ENCODE results near the gene USP47. TPM values are rescaled to one million over a fixed set of nuclear protein-coding genes. Genes with fewer than 3 reads are reported as not detected.
A peak's percentile ranks its signal among the peaks of the same experiment; 100 is the strongest.

The USP47 gene
- total RNA-seq, 1 experiment from 2014 or later = 30.8 TPM

DNA sequence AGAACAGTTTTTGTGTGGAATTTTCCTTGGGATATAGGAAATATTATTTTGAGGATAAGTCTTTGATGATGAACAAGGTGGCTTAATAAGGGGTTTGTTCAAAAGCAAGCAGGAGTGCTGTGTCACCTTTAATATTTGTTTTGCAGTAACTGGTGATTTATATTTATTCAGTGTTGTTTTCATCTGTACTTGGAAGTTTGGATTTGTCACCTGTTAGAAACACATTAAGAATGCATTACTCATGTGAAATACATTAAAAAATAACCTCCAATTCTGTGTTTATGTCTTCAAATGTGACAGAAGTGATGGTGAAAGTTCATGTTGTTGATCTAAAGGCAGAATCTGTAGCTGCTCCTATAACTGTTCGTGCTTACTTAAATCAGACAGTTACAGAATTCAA, 96.2 kb downstream of the USP47 start:
- DNase-seq (ENCODE audit: low read depth) = no peak

DNA sequence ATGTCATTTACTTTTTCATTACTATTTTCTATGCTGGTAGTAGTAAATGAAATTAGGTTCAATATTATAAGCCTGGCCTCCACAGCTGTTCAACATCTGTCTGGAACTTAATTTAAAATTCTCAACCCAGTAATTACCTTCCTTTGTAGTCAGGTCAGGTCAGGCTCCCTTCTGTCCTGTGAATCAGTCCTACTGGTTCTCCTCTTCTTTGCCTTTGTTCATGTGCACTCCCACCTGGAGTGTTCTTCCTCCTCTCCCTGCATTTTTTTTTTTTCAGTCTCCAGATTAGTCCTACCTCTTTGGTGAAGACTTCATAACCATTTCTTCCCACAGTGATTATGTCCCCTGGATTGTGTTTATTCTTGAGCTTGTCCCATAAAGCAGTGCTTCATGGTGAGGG, 98.8 kb downstream of the USP47 start:
- no peak for DNase-seq (ENCODE audit: low read depth)

DNA sequence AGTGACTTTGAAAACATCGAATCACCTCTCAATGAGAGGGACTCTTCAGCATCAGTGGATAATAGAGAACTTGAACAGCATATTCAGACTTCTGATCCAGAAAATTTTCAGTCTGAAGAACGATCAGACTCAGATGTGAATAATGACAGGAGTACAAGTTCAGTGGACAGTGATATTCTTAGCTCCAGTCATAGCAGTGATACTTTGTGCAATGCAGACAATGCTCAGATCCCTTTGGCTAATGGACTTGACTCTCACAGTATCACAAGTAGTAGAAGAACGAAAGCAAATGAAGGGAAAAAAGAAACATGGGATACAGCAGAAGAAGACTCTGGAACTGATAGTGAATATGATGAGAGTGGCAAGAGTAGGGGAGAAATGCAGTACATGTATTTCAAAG, 100.9 kb downstream of the USP47 start:
- no peak for DNase-seq (ENCODE audit: low read depth)

DNA sequence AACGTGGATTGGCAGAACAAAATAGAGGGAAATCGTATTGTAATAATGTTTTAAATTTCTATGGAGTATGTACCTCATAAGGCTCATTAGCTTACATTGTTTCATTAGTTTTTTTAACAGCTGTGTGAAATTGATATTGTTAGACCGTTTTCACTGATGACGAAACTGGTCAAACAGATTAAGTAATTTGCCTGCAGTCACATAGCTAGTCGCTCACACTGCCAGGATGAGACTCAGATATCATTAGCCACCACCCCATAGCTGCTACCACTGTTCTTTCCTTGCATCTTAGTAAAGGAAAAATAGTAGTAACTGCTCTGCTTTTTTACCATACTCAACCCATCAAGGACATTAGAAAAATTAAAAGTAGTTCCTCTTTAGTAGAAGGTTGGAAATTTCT, 102.7 kb downstream of the USP47 start:
- DNase-seq (ENCODE audit: low read depth) = no peak

DNA sequence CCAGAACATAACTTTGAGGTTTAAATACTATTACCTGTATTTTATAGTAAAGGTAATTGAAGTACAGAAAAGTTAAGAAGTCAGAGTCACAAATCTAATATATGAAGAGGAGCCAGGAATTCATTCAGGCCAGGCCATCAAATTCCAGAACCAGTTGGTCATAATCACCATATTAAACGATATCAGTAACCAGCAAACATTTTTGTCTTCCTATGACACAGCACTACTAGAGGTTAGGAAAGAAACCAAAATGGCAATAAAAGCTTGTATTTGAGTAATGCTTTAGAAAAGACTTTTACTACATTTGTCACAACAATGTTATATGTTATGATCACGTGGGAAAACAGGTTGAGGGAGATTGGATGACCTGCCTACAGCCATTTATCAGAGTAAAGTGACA, 104.4 kb downstream of the USP47 start:
- no peak for DNase-seq (ENCODE audit: low read depth)

DNA sequence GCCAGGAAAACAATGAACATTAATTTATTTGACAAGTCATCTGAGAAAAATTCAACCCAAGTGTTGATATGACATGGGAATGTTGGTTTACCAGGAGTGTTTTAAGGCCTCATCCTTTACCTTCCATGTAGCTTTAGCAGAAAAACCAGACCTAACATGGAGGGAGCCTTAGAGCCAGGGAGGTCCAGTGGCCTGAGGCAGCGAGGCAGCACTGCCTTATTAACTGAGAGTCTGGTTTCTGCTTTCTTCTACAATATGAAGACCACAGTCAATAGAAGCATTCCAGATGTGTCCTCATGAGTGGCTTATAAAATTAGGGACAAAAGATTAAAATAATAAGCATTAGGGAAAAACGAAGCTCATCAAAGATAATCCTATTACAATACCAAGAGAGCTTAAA, 105.1 kb downstream of the USP47 start:
- DNase-seq (ENCODE audit: low read depth) = no peak

DNA sequence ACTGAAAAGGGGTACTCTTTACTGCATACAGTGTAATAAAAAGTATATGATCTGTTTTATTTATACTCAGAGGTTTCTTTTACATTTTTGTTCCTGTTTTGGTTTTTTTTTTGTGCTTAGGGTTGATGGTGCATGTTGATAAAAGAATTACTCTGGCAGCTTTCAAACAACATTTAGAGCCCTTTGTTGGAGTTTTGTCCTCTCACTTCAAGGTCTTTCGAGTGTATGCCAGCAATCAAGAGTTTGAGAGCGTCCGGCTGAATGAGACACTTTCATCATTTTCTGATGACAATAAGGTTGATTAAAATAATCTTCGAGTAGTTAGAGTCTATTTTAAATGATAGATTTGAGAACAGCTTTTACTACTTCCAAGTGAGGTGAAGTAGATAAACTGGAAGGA, 106.1 kb downstream of the USP47 start:
- no peak for DNase-seq (ENCODE audit: low read depth)

DNA sequence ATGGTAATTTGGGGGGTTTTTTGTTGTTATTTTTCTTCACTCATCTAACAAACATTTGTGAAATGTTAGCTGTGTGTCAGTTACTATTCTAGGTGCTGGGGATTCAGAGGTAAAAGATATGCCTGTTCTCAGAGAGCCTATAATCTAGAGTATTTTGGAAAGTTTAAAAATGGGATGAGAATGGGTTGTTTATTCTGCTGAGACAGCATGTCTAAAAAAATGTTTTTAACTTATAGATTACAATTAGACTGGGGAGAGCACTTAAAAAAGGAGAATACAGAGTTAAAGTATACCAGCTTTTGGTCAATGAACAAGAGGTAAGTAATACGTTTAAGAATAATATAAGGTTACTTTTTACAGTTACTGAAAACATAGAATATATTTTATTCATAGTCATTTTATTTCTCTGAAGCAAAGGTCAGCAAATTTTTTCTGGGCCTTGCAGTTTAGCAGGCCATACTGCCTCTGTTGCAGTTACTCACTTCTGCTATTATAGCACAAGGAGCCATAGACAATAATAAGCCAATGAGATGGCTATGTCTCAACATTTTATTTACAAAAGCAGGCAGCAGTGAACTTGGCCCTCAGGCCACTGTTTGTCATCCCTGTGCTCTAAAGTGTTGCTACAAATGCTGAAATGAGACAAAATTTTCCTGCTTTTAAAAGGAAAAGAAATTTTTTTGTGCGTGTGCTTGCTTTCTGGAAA, 106.6 kb downstream of the USP47 start:
- DNase-seq (ENCODE audit: low read depth) = no peak

DNA sequence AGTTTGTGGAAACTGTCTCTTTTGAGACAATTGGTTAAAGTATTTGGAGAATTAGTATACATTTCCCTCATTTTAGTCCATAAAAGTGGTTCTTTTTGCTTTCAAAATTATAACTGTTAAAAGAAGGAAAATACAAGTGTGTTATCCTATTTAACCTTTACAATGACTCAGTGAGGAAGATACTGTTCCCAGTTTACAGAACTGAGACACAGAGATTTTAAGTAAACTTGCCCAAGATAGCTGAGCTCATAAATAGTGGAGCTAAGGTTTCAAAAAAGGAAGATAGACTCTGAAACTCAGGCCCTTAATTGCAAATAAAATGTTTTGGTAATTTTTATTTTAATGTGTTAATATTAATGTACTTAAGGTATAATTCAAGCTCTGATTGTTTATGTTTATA, 107.7 kb downstream of the USP47 start:
- no peak for DNase-seq (ENCODE audit: low read depth)

DNA sequence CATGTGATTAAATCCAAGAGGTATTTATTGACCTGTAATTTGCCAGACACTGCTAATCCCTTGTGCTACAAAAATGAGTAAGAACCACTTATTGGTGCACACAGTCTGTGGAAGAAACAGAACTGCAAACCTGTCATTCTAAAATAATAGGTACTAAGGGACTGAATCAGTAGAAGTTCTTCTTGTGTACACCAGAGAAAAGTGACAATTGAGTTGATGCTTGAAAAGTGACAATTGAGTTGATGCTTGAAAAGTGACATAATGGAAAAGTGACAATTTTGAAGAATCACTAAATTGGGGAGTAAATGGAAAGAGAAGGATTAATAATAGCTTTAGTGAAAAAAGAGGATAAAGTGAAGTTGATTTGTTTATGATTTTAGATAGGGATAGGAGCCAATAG, 110.3 kb downstream of the USP47 start:
- DNase-seq (ENCODE audit: low read depth) = no peak

DNA sequence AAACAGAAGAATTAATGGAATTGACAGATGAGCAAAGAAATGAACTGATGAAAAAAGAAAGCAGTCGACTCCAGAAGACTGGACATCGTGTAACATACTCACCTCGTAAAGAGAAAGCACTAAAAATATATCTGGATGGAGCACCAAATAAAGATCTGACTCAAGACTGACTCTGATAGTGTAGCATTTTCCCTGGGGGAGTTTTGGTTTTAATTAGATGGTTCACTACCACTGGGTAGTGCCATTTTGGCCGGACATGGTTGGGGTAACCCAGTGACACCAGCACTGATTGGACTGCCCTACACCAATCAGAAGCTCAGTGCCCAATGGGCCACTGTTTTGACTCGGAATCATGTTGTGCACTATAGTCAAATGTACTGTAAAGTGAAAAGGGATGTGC, 114.2 kb downstream of the USP47 start:
- no peak for DNase-seq (ENCODE audit: low read depth)

DNA sequence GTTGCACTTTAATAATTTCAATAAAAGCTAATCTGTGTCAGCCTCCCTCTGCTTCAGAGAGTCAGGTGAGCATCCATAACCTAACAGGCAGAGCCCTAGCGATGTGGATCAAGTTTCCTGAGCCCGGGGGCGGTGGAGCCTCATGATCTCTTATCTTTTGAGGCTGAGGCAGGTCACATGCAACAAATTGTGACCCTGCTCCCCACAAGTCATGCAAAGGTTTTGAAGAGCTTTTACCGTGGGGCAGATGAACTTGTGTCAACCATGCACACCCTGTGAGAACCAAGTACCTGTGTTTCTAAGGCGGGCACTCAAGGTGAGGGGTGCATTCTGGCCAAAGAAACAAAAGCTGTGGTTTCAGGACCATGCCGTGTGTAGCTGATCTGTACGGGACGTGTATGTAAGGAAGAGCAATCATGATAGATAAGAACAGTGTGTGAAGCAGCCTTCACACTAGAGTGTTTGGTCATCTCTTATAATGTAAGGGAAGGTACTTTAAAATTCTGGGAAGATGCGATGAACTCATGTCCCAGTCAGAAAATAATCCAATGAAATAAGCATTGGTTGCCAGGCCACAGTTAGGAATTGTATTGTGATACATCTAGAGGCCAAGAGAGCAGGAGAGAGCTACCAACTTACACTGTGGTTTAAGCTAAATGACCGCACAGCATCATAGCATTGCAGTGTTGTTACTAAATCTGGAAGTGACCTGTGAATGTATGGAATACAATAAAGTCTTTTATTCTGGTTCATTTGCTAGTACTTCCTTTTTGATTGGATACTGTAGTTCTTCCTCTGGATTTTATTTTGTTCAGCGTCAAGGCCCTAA, 116.8 kb downstream of the USP47 start:
- no peak for DNase-seq (ENCODE audit: low read depth)

DNA sequence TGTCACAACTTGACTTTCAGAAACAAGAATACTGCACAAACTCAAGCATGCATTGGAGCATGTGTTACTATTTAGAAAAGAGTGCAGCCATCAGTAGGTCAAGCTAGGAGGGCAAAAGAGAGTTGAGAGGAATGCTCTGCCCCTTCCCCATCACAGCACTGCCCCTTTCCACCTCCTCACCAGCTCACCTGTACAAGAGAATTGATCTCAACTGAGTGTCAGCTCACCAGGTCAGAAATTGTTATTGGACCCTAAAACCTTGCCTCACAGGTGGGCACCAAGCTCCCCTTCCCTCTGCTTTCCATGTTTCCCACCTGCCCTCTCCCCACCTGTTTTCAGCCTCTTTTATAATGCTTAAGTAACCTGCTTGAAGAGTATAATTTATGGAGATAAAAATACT, 117.8 kb downstream of the USP47 start:
- no peak for DNase-seq (ENCODE audit: low read depth)

DNA sequence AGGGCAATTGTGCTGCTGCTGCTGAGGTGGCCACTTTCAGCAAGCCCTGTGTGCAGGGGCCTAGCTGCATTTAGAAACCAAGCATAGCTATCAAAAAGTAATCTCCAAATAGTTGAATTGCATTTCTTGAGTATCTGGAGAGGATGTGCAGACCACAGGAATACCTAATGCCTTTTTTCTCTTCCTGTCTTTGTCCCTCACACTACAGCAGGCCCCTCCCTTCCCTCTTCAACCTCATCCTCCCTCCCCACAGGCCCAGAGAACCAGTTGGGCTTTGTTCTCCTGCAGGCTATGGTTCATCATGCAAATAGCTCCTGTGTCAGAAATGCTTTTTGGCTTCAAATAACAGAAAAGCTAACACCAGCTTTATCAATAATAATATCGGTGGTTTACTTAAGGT, 118.9 kb downstream of the USP47 start:
- DNase-seq (ENCODE audit: low read depth) = peak; percentile 62

DNA sequence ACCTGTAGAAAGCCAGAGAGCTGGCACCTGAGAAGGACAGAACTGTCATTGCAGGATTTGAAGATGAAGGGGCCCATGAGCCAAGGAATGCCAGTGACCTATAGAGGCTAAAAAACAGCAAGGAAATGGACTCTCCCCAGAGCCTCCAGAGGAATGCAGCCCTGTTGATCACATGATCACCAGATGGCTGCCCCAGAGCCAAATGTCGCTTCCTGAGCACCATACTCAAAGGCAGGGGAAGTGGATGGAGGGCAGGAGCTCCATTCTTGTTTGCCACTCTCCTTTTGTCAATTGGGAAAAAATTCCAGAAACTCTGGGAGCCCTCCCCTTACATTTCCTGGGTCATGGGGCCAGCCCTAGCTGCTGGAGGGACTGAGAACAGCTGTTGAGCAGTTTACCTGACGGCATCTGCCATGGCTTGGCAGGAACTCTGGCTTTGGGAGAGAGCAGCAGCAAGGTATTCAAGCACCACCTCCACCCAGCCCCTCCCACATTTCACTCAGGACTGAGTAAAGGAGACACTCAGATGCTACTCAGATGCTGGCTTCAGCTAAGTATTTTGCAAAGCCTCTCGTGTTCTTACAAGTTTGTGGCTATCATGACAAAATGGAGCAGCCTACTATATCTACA, 119.7 kb downstream of the USP47 start:
- no peak for DNase-seq (ENCODE audit: low read depth)

DNA sequence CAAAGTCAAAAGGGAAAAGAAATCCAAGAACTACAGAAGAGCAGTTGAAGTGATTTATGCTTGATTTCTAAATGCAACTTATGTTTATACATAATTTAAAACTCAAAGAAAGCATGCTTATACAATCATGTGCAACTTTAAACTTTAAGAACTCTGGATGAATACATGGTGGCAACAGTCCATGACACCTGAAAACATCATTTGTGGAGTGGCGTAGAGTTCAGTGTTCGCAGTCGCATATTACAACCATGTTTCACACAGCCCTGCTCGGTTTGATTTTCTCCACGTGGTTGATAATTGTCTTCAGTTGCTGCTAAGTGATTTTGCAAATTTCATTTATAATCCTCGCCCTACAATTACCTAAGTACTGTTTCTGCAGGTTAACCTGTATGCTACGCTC, 121.3 kb downstream of the USP47 start:
- no peak for DNase-seq (ENCODE audit: low read depth)

DNA sequence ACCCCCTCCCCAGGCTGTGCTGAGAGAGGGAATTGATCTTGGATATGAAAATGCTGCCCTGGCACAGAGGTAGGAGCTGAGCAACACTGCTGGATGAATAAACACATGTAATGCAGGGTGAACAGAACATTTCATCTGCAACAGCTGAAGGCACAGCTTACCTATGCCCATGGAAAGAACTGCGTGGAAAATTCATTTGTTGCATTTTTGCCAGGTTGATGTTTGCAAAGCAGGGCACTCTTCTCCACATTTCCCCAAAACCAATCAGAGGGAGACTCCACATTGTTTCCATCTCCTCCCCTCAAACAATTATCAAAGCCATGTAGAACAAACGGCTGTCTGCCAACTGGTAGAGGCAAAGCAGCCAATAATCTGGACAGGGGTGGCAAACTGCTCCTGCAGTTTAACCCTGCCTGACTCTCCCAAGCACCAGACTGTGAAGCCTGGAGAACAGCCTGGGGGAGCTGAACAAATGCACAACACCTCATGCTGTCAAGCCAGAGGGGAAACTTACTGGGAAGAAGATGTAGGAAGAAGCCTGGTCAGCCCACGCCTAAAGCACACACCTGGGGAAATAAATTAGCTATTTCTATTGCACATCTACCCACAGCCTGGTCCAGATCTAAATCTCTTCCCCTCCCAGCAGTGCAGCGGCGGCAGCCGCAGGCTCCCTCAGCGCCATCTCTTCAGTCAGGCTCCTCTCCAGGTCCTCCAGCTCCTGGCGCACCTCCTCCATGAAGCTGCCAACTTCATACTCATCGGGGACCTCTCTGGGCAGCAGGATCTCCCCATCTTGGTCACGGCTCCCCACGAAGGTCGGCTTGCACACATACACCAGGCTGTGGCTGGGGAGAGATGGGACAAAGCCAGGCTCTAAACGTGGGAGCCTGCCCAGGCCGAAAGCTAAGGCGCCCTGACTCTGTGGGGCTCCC, 122.3 kb downstream of the USP47 start:
- DNase-seq (ENCODE audit: low read depth) = no peak

DNA sequence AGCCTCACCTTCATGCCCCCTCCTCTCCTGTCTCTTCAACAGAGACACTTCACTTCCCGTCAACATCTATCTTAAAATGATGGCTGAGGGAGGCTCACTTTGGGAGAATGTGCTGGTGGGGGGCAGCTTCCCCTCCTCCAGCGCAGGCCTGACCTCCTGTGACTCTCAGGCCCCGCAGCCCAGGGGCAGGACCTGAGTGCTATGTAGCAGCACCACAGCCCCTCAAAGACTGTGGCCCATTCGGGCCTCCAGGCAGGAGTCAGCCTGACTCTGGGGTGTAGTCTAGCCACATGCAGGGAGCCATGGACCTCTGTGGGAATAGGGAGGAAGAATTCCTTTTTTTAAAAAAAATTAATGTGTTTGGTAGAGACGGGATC, 123.0 kb downstream of the USP47 start:
- DNase-seq (ENCODE audit: low read depth) = no peak

DNA sequence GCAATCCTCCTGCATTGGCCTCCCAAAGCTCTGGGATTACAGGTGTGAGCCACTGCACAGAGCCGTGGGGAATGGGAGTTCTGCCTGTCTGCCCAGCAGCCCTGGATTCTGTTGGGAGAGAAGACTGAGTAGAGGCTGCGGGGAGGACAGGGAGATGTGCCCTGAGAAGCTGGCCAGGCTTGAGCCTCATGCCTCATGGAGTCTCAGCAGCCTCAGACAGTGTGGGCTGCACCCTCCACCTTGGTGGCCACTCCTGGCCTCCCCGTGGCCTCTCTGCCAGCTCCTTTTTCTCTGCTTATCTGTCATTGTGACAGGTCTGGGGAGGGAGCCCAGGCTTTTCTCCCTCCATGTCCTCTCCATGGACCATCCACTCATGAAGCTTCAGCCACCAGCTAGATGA, 123.4 kb downstream of the USP47 start:
- DNase-seq (ENCODE audit: low read depth) = no peak

DNA sequence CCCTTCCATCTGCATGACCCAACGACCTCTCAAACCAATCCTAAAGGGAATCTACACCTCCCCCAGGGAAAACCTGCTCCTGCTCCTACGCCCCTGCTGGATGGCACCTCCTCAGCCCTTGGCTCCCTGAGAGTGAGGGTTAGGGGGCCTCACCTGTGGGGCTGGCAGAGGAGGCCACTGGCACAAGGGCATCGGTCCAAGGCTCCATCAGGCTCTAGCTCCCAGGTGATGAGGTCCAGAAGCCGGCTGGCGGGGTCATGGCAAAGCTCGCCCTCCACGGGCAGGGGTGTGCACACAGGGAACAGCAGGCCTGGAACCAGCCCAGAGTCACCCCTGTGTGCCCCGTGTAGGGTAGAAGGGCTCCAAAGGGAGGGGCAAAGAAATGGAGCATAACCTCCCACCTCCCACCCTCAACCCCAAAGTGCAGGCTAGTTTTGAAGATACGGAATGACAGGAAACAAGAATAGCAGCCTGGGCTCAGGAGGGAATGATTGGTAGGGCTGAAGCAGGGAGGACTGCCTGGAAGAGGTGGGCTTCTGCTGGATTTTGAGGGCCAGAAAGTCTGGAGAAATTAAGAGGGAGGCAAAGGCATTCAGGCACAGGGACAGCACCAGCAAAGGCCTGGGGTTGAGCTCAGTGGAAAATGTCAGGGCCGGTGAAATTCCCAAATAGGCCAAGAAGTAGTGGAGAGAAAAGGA, 124.0 kb downstream of the USP47 start:
- DNase-seq (ENCODE audit: low read depth) = no peak

DNA sequence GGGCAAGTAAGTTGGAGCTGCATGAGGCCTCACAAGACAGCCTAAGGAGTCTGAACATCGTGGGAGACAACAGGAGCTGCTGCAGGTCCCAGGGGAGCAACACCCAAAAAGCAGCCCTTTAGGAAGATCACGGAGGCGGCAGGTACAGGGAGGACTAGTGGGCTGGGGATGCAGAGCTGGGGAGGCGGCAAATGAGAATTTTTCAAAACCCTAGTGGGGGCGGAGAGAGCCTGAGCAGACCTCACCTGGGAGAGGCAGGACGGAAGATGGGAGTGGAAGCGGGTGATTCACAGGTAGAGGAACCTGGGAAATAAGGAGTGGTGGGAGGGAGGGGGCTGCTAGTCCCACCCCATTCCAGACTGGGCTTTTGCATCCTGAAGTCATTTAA, 124.6 kb downstream of the USP47 start:
- DNase-seq (ENCODE audit: low read depth) = no peak

Measured in HT1080 (cell line).